GM21381 (cell line): ENCODE measurements around the gene CST5.
"Not testable (repeated sequence)": the region's sequence is repeated elsewhere in the genome, so short reads cannot be mapped to it uniquely, and the experiment has no call there.

Experiments
- ATAC-seq: cut with Tn5 transposase; IDR thresholded peaks from one replicate; pipeline ENCODE4 v1.9.1; 2021; ENCODE audit warnings: mild to moderate bottlenecking, moderate library complexity; ENCODE audit not compliant: unreplicated experiment

The CST5 gene

GRCh38 chr20:23879328-23879798 lies at the start of gene CST5:
CST5 (minus strand) TSS chr20:23879748; CDS start chr20:23879676, 72 bp downstream.
- no peak for ATAC-seq

DNA sequence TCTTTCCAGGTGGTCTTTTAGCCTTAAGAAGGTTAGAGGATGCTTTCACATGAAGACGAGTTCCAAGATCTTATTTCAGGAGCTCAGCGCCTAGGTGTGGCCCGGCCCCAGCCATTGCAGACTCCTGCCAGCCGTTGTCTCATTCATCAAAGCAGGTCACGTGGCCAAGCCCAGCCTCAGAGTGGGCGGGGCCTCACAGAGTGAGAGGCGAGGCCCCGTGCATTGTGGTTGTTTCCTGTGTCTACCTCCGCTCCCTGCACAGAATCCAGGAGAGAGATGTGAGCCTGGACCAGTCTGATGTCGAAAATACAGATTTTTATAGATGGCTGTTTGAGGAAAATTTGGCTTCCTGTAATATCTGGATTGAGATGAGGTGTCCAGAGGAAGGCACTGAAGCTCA lies 49.2 kb upstream of the CST5 start:
- no peak for ATAC-seq

GRCh38 chr20:23928353-23928752 lies 48.8 kb upstream of the CST5 start:
- ATAC-seq: no peak

DNA sequence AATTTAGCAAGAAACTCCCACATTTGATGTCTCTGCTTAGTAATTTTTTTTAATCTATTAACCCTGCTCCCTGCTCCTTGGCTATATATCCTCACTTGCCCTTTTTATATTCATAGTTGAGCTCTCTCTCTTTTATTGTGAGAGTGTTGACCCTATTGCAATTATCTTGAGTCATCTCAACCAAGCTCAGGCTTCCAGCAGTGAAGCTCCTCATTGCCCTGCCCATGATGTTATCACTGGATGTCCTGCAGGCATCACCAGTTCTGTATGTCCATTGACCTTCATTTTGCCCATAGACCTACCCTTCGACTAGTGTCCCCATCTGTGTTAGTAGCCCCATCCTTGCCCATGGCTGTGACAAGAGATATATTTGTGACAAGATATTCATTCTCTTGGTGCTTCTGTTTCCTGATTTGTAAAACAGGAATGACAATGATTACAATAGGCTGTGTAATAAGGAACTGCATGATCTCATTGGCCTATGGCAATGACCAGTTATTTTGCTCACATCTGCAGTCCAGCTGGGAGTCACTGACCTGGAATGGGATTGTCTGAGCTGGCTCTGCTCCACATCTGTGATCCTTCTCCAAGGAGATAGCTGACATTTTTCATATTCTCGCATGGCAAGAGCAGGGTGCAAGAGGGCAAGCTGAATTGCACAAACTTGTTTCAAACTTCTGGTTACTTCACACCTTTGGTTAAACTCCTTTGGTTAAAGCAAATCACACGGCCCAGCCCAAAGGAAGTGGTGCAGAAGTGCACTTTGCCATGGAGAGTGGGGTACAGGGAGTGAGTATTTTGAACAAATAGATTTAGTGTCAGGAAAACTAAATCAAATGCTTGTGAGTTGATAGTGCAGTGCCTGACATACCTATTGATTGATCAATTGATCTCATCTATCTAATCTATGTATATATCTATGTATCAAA lies 47.7 kb upstream of the CST5 start:
- ATAC-seq: no peak

GRCh38 chr20:23926526-23926880 lies 47.0 kb upstream of the CST5 start:
- ATAC-seq: no peak

- no peak for ATAC-seq
Measured at GRCh38 chr20:23925789-23926525, 46.4 kb upstream of the CST5 start.

GRCh38 chr20:23924751-23925150 lies 45.2 kb upstream of the CST5 start:
- ATAC-seq: no peak

- no peak for ATAC-seq
Measured at GRCh38 chr20:23923891-23924435, 44.4 kb upstream of the CST5 start.

DNA sequence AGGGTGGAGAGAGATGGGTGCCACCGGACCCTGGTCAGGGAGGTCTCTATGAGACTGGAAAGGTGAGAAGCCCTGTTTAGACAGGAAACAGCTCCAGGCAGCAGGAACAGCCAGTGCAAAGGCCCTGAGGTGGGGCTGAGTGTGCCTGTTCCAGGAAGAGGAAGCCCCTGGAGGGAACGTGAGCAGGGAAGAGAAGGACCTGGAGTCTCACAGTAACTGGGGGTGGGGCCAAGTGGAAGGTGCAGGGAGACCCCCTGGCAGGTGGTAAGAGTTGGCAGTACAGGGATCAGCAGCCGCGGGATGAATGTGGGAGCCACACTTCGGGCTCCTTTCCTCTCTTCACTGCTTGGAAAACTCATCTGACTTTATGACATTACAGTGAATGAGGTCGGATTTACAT lies 43.8 kb upstream of the CST5 start:
- ATAC-seq: no peak

DNA sequence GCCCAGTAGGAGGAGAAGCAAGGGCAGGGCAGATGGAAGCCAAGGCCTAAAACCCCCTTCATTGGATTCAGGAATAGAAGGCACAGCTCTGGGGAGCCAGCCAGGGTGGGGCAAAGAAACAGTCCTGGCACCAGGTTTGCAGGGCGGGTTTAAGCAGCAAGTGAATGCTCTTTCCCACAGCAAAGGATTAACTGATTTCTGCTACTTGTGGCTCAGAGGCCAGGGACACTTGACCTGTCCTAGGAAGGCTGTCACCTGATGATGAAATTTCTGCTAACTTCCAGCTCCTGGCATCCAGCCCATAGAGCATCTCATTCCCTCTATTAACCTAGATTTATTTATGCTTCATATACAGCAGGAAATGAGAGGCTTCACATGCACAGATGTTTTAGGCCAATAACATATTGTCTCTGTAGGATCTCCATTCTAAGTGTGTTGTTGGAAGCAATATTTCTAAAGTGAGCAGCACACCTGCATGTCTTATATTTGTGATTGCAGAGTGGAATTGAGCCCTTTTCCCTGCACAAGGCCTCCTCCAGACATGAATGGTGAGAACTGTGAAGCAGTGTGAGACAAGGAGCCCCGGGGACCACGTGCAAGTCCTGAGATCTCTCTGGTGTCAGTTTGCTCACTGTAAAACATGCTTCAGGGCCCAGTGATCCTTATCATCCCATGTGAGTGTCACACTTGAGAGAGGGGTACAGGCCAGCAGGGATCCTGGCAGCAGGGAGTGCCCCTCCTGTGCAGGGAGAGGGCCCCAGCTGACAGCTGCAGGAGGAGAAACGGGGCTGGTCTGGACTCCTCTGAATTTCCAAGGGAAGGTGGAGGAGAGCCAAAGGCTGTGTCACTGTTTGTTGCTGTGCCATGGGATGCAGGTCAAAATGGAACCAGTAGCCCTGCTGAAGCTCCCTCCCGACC lies 41.1 kb upstream of the CST5 start:
- no peak for ATAC-seq

- no peak for ATAC-seq
Measured at GRCh38 chr20:23918896-23919295, 39.3 kb upstream of the CST5 start.

DNA sequence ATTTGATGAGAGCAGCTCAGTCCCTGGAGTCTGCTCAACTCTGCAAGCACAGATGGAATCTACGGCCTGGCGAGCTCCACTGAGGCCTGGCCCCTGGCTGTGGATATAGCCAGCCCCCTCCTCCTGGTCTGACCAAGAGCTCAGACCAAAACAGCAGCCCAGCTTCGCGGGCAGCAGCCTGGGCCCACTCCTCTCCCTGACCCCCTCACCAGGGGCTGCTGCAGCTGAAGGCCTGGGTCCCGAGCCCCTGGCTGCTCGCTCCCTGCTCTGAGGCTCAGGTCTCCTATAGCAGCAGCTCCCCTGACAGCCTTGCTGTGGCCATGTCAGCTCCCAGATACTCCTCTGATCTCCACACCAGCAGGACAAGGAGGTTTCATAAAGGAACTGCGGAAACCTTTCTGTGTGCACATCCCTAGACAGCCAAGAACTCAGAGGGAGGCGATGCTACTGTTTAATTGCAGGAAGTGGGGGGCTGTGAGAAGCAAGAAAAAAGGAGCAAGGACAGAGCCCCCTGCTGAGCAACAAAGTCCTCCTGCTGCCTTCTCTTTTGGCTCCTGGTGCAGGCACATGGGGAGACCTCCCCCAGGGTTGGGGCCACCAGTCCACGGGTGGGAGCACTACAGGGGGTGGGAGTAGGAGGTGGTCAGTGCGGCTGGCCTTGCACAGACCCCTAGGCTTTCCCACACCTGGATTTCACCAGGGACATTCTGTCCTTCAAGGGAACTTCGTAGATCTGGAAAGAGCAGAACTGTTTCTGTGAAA lies 38.7 kb upstream of the CST5 start:
- no peak for ATAC-seq

GRCh38 chr20:23917024-23917725 lies 37.6 kb upstream of the CST5 start:
- ATAC-seq: no peak

GRCh38 chr20:23915844-23916243 lies 36.3 kb upstream of the CST5 start:
- no peak for ATAC-seq

DNA sequence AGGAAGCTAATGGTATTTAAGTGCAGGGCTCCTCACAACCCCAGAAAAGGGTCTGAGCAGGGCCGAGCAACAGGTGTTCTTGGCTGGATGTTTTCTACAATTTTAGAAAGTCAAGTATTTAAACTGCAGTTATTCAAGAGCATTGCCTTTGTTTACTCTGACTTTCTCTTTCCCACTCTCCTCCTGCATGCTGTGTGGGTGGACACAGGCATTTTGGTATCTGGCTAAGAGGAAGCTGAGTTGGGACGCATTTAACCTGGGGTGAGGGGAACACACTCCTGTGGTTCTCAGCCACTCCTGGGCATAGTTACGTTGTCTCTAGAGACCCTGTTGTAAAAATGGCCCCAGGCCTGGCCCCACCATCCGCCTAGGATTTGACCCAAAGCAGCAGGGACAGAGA lies 34.9 kb upstream of the CST5 start:
- ATAC-seq: not testable (repeated sequence)

DNA sequence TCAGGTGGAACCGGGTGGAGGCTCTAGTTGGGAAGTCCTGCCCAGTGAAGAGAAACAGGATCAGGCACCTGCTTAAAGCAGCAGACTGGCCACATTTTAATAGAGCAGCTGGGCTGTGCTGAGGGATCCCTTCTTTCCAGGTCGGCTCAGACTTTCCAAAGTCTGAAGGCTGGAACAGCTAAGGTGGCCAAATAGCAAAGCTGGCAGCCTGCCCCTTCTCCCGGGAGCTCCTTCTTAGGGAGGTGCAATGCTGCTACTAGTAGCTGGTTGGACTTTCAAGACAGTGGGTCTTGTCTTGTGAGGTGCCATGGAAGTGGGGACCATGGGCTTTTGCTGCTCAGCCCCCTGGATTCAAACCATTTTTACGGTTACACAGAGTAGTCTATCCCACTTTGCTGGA lies 30.7 kb upstream of the CST5 start:
- no peak for ATAC-seq

GRCh38 chr20:23909390-23909789 lies 29.8 kb upstream of the CST5 start:
- ATAC-seq: no peak

- no peak for ATAC-seq
Measured at GRCh38 chr20:23907579-23907978, 28.0 kb upstream of the CST5 start.

DNA sequence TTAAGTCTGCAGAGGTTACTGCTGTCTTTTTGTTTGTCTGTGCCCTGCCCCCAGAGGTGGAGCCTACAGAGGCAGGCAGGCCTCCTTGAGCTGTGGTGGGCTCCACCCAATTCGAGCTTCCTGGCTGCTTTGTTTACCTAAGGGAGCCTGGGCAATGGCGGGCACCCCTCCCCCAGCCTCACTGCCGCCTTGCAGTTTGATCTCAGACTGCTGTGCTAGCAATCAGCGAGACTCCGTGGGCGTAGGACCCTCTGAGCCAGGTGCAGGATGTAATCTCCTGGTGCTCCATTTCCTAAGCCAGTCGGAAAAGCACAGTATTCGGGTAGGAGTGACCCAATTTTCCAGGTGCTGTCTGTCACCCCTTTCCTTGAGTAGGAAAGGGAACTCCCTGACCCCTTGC lies 22.8 kb upstream of the CST5 start:
- not testable (repeated sequence) for ATAC-seq
